Karpas-422 (cell line): ENCODE data around the gene RNF41. TPM values are rescaled to one million over a fixed set of nuclear protein-coding genes. Genes with fewer than 3 reads are reported as not detected.

ENCODE experiments used
- DNase-seq: peaks from one replicate; pipeline ENCODE4 v3.0.0-alpha.2; 2015
- H2AFZ ChIP-seq: fragments of 200-600 bp; sonication (generic); 2 replicates; pipeline ENCODE4 v1.6.1; 2014; ENCODE audit warnings: antibody characterized with exemption, low read length, mixed read lengths
- H3K27ac ChIP-seq: fragments of 200-600 bp; sonication (generic); 2 replicates; pipeline ENCODE4 v1.5.1; 2014; ENCODE audit warnings: mild to moderate bottlenecking, low read length, moderate library complexity
- H3K27me3 ChIP-seq: fragments of 200-600 bp; sonication (generic); 2 replicates; pipeline ENCODE4 v1.6.1; 2014; ENCODE audit warnings: low read length, mixed read lengths
- H3K36me3 ChIP-seq: fragments of 200-600 bp; sonication (generic); 2 replicates; pipeline ENCODE4 v1.6.1; 2014; ENCODE audit warnings: low read length, mixed read lengths; ENCODE audit not compliant: insufficient read depth
- H3K4me1 ChIP-seq: fragments of 200-600 bp; sonication (generic); 2 replicates; pipeline ENCODE4 v1.6.1; 2014; ENCODE audit warnings: mild to moderate bottlenecking, low read length, mixed read lengths
- H3K4me2 ChIP-seq: fragments of 200-600 bp; sonication (generic); 2 replicates; pipeline ENCODE4 v1.6.1; 2014; ENCODE audit warnings: low read length, low read depth, mild to moderate bottlenecking; ENCODE audit not compliant: poor library complexity, severe bottlenecking
- H3K4me3 ChIP-seq: fragments of 200-600 bp; sonication (generic); 2 replicates; pipeline ENCODE4 v1.5.1; 2014; ENCODE audit warnings: mild to moderate bottlenecking, antibody characterized with exemption, low read length, mixed read lengths
- H3K79me2 ChIP-seq: fragments of 200-600 bp; sonication (generic); 2 replicates; pipeline ENCODE4 v1.6.1; 2014; ENCODE audit warnings: mild to moderate bottlenecking, low read length, mixed read lengths
- H3K9ac ChIP-seq: fragments of 200-600 bp; sonication (generic); 2 replicates; pipeline ENCODE4 v1.6.0; 2014; ENCODE audit warnings: low read length
- H3K9me2 ChIP-seq: fragments of 200-600 bp; sonication (generic), shearing (Covaris generic); replicated peaks from 2 replicates; pipeline ENCODE4 v1.6.0; 2014; ENCODE audit warnings: mild to moderate bottlenecking, low read length, moderate library complexity; ENCODE audit not compliant: insufficient read depth
- H3K9me3 ChIP-seq: fragments of 300-700, 200-600 bp; sonication (generic); 2 replicates; pipeline ENCODE4 v1.6.1; 2014; ENCODE audit warnings: low read length, mixed read lengths
- H4K20me1 ChIP-seq: fragments of 200-600 bp; sonication (generic); 2 replicates; pipeline ENCODE4 v1.6.1; 2014; ENCODE audit warnings: mild to moderate bottlenecking, antibody characterized with exemption, low read length, low read depth; ENCODE audit not compliant: insufficient read depth
- total RNA-seq: library from RNA; depleted of rRNA; stranded (reverse); fragments of >200 nt; shearing (Covaris generic); gene quantifications from 2 replicates; pipeline ENCODE4 v1.2.3, GENCODE V29; 2014; ENCODE audit warnings: low replicate concordance

The RNF41 gene
- total RNA-seq, 1 experiment from 2014 or later = 52.0 TPM

- Histone ChIP-seq H3K9me2 (no peaks in the 10 kb centered on the region), H3K4me1 (peaks cover 37% of the 10 kb centered on the region), H3K4me2 (peak overlapping the region; percentile 95), H3K9ac (peak overlapping the region; percentile 91), H4K20me1 (no peaks in the 10 kb centered on the region), H3K27ac (no peak overlapping the region), H3K9me3 (no peaks in the 10 kb centered on the region), H3K79me2 (peaks cover 34% of the 10 kb centered on the region), H2AFZ (no peak overlapping the region), H3K27me3 (no peaks in the 10 kb centered on the region), H3K36me3 (0 out of 2 replicates have a peak, but pooled peaks cover 3% of the 10 kb centered on the region), H3K4me3 (peak overlapping the region; percentile 93)
- no peak for DNase-seq
These were observed 3.2 kb upstream of the RNF41 start for GRCh38 chr12:56224954-56225353.

- Histone ChIP-seq H3K9me3 (no peaks in the 10 kb centered on the region), H3K27me3 (no peaks in the 10 kb centered on the region), H3K36me3 (0 out of 2 replicates have a peak, but pooled peaks cover 3% of the 10 kb centered on the region), H3K4me1 (peaks cover 37% of the 10 kb centered on the region), H3K4me2 (peak within 1 kb of the TSS; percentile 95), H3K27ac (peak within 1 kb of the TSS; percentile 32), H3K9me2 (no peaks in the 10 kb centered on the region), H3K4me3 (peak within 1 kb of the TSS; percentile 93), H3K79me2 (peaks cover 41% of the 10 kb centered on the region), H2AFZ (peak within 1 kb of the TSS; percentile 76), H3K9ac (peak within 1 kb of the TSS; percentile 91), H4K20me1 (no peaks in the 10 kb centered on the region)
- peak; percentile 98 for DNase-seq
These were observed 2.5 kb upstream of the RNF41 start, which contains the start of gene NABP2 for GRCh38 chr12:56224102-56224701. Gene NABP2, plus strand, starts transcription at chr12:56224342. Its CDS starts 515 bp downstream, at chr12:56224857.

GRCh38 chr12:56223571-56224101 lies 1.9 kb upstream of the RNF41 start:
- no peaks in the 10 kb centered on the region for H3K27me3 ChIP-seq
- peaks cover 37% of the 10 kb centered on the region for H3K4me1 ChIP-seq
- no peak for DNase-seq
- H2AFZ ChIP-seq = peak overlapping the region; percentile 47
- no peaks in the 10 kb centered on the region for H4K20me1 ChIP-seq
- peak overlapping the region; percentile 32 for H3K27ac ChIP-seq
- no peaks in the 10 kb centered on the region for H3K9me3 ChIP-seq
- H3K4me3 ChIP-seq = peak overlapping the region; percentile 93
- H3K79me2 ChIP-seq = peaks cover 41% of the 10 kb centered on the region
- 0 out of 2 replicates have a peak, but pooled peaks cover 3% of the 10 kb centered on the region for H3K36me3 ChIP-seq
- H3K4me2 ChIP-seq = peak overlapping the region; percentile 95
- H3K9ac ChIP-seq = peak overlapping the region; percentile 69
- H3K9me2 ChIP-seq = no peaks in the 10 kb centered on the region

GRCh38 chr12:56222531-56222895 lies 791 bp upstream of the RNF41 start:
- Histone ChIP-seq H3K9me3 (no peaks in the 10 kb centered on the region), H3K79me2 (peaks cover 46% of the 10 kb centered on the region), H3K27ac (peak overlapping the region; percentile 86), H3K9ac (peak overlapping the region; percentile 86), H3K9me2 (no peaks in the 10 kb centered on the region), H2AFZ (no peak overlapping the region), H3K27me3 (no peaks in the 10 kb centered on the region), H3K4me1 (peaks cover 37% of the 10 kb centered on the region), H4K20me1 (no peaks in the 10 kb centered on the region), H3K4me3 (peak overlapping the region; percentile 91), H3K36me3 (0 out of 2 replicates have a peak, but pooled peaks cover 3% of the 10 kb centered on the region), H3K4me2 (peak overlapping the region; percentile 95)
- DNase-seq = no peak

- H3K4me3 ChIP-seq = peak overlapping the region; percentile 91
- no peak for DNase-seq
- H3K27ac ChIP-seq = peak overlapping the region; percentile 86
- H3K4me1 ChIP-seq = peaks cover 37% of the 10 kb centered on the region
- H3K27me3 ChIP-seq = no peaks in the 10 kb centered on the region
- no peaks in the 10 kb centered on the region for H4K20me1 ChIP-seq
- H3K9ac ChIP-seq = peak overlapping the region; percentile 86
- no peaks in the 10 kb centered on the region for H3K9me2 ChIP-seq
- H2AFZ ChIP-seq = peak overlapping the region; percentile 90
- peaks cover 4% of the 10 kb centered on the region; the same call in 1 of the 2 replicates for H3K36me3 ChIP-seq
- H3K9me3 ChIP-seq = no peaks in the 10 kb centered on the region
- H3K79me2 ChIP-seq = peaks cover 52% of the 10 kb centered on the region
- H3K4me2 ChIP-seq = peak overlapping the region; percentile 95
These were observed 428 bp downstream of the RNF41 start for GRCh38 chr12:56221232-56221756.

- H3K9me2 ChIP-seq = no peaks in the 10 kb centered on the region
- peak; percentile 68 for DNase-seq
- H3K4me1 ChIP-seq = peaks cover 37% of the 10 kb centered on the region
- peak overlapping the region; percentile 86 for H3K27ac ChIP-seq
- no peak overlapping the region for H2AFZ ChIP-seq
- H3K79me2 ChIP-seq = peaks cover 56% of the 10 kb centered on the region
- peak overlapping the region; percentile 91 for H3K4me3 ChIP-seq
- H3K9ac ChIP-seq = peak overlapping the region; percentile 86
- H3K4me2 ChIP-seq = peak overlapping the region; percentile 95
- peaks cover 4% of the 10 kb centered on the region; the same call in 1 of the 2 replicates for H3K36me3 ChIP-seq
- H4K20me1 ChIP-seq = no peaks in the 10 kb centered on the region
- no peaks in the 10 kb centered on the region for H3K27me3 ChIP-seq
- H3K9me3 ChIP-seq = no peaks in the 10 kb centered on the region
These were observed 1.0 kb downstream of the RNF41 start for GRCh38 chr12:56220611-56221231.

GRCh38 chr12:56219840-56220239 lies 1.9 kb downstream of the RNF41 start:
- Histone ChIP-seq H3K79me2 (peaks cover 51% of the 10 kb centered on the region), H3K4me1 (peaks cover 28% of the 10 kb centered on the region), H2AFZ (no peak overlapping the region), H3K9ac (no peak overlapping the region), H3K9me2 (no peaks in the 10 kb centered on the region), H3K36me3 (peaks cover 4% of the 10 kb centered on the region; the same call in 1 of the 2 replicates), H3K4me3 (no peak overlapping the region), H3K27me3 (no peaks in the 10 kb centered on the region), H3K27ac (0 out of 2 replicates have a peak overlapping the region, but pooled peaks have one; percentile 86), H3K4me2 (peak overlapping the region; percentile 95), H4K20me1 (no peaks in the 10 kb centered on the region), H3K9me3 (no peaks in the 10 kb centered on the region)
- no peak for DNase-seq

GRCh38 chr12:56216461-56216860 lies 5.3 kb downstream of the RNF41 start:
- no peaks in the 10 kb centered on the region for H3K9me3 ChIP-seq
- peaks cover 40% of the 10 kb centered on the region for H3K79me2 ChIP-seq
- H3K4me2 ChIP-seq = no peak overlapping the region
- no peak for DNase-seq
- H3K4me3 ChIP-seq = no peak overlapping the region
- no peak overlapping the region for H3K27ac ChIP-seq
- peaks cover 12% of the 10 kb centered on the region for H3K4me1 ChIP-seq
- H3K9me2 ChIP-seq = no peaks in the 10 kb centered on the region
- H3K9ac ChIP-seq = no peak overlapping the region
- H4K20me1 ChIP-seq = no peaks in the 10 kb centered on the region
- no peaks in the 10 kb centered on the region for H3K27me3 ChIP-seq
- H3K36me3 ChIP-seq = peaks cover 25% of the 10 kb centered on the region
- no peak overlapping the region for H2AFZ ChIP-seq
